Lung (tissue), 13 donors: ENCODE results near the gene KIF3C. TPM values are rescaled to one million over a fixed set of nuclear protein-coding genes. Genes with fewer than 3 reads are reported as not detected.

Experiments used
- ATAC-seq: fragments of 200-7000 bp; cut with Tn5 transposase; one replicate; pipeline ENCODE4 v1.9.1; 2020; ENCODE audit warnings: moderate number of reproducible peaks; ENCODE audit not compliant: insufficient read depth, low FRiP score
- DNase-seq, 3 donors: peaks; one replicate each; pipeline ENCODE4 v3.0.0-alpha.2; 2013 to 2017
- H3K27ac ChIP-seq, 2 donors: one replicate each; pipeline ENCODE4 v1.5.1; 2013; ENCODE audit warnings: mild to moderate bottlenecking in 2 of 2, moderate library complexity in 2 of 2, control low read depth in 1 of 2, inconsistent platforms in 1 of 2, low read depth in 1 of 2, low read length in 1 of 2
- H3K27me3 ChIP-seq, 3 donors: one replicate each; pipeline ENCODE4 v1.5.1; 2013; ENCODE audit warnings: low read length in 2 of 3; ENCODE audit not compliant: control insufficient read depth in 3 of 3, insufficient read depth in 3 of 3
- H3K36me3 ChIP-seq, 4 donors: one replicate each; pipeline ENCODE4 v1.5.1; 2013; ENCODE audit warnings: low read length in 4 of 4, mild to moderate bottlenecking in 1 of 4, moderate library complexity in 1 of 4; ENCODE audit not compliant: control insufficient read depth in 4 of 4, insufficient read depth in 4 of 4
- H3K4me1 ChIP-seq, 5 donors: one replicate each; pipeline ENCODE4 v1.5.1; 2013; ENCODE audit warnings: low read length in 5 of 5, mild to moderate bottlenecking in 2 of 5, moderate library complexity in 1 of 5; ENCODE audit not compliant: control insufficient read depth in 5 of 5, insufficient read depth in 5 of 5
- H3K4me3 ChIP-seq: one replicate; pipeline ENCODE4 v1.5.1; 2013; ENCODE audit warnings: mild to moderate bottlenecking, control low read depth, moderate library complexity
- H3K9ac ChIP-seq, 2 donors: one replicate each; pipeline ENCODE4 v1.5.1; 2013; ENCODE audit warnings: low read length in 2 of 2, control low read depth in 1 of 2; ENCODE audit not compliant: insufficient read depth in 1 of 2
- H3K9me3 ChIP-seq, 4 donors: one replicate each; pipeline ENCODE4 v1.5.1; 2013; ENCODE audit warnings: low read length in 3 of 4, mild to moderate bottlenecking in 1 of 4, moderate library complexity in 1 of 4; ENCODE audit not compliant: control insufficient read depth in 4 of 4, insufficient read depth in 3 of 4
- CTCF ChIP-seq: IDR thresholded peaks from 2 replicates; pipeline ENCODE4 v1.5.1; 2012; ENCODE audit warnings: mild to moderate bottlenecking; ENCODE audit errors: control extremely low read depth, extremely low read depth
- WGBS, 2 donors: extraction: QIAGEN DNeasy Blood & Tissue Kit; methylation state at CpG; one replicate each; pipeline ENCODE4 v1.1.7; 2013; 5-methylcytosine and 5-hydroxymethylcytosine counted together
- polyA plus RNA-seq, 2 donors: library from polyadenylated mRNA; stranded (reverse); fragments of 200-250 nt; gene quantifications; one replicate each; pipeline ENCODE4 v1.2.1, GENCODE V29; 2013
- small RNA-seq: library from RNA; depleted of rRNA; stranded (forward); fragments of <200 nt; gene quantifications from one replicate; pipeline ENCODE3, GENCODE V24; 2014; ENCODE audit warnings: low replicate concordance
- total RNA-seq, 2 donors: library from RNA; depleted of rRNA in 1 of 2; stranded (reverse); fragments of >200 nt in 1 of 2; gene quantifications; one replicate each; pipeline ENCODE4 v1.2.1, GENCODE V29; 2014 to 2021
- donor health status: control.
- donor health status: control.
- donor health status: Bipolar disorder and iron deficiency.
- donor health status: healthy.
- donor health status: DM: yes; HTN: yes; CAD: no.

The KIF3C gene
- total and polyA plus RNA-seq, 4 donors = 1.1 to 6.2 (median 4.2) TPM

- H3K27me3 ChIP-seq = peaks cover 0 to 14% (median 7%) of the 10 kb centered on the region in 3 donors
- ATAC-seq = no peak
- peak overlapping the region in 1 of 2 donors; percentile 82 for H3K9ac ChIP-seq
- DNase-seq = no peak
- 92 to 93% methylated on average over 5 of the region's 5 CpGs for WGBS, 2 donors
- no peak for TF ChIP-seq CTCF
- H3K9me3 ChIP-seq = no peaks in the 10 kb centered on the region
- no peaks in the 10 kb centered on the region for H3K36me3 ChIP-seq
- no peak overlapping the region for H3K4me3 ChIP-seq
- H3K4me1 ChIP-seq = peaks cover 0 to 16% (median 3%) of the 10 kb centered on the region in 5 donors
- peak overlapping the region in 1 of 2 donors; percentile 91 for H3K27ac ChIP-seq
Measured at GRCh38 chr2:25879133-25879730, 103.1 kb downstream of the KIF3C start.

- 2 to 3% methylated on average over 48 to 56 of the region's 56 CpGs for WGBS, 2 donors
- H3K27ac ChIP-seq = peak within 1 kb of the TSS; percentile 91 to 96
Measured at GRCh38 chr2:25878361-25879132, 103.8 kb downstream of the KIF3C start, which contains the start of gene ASXL2. TSS of gene ASXL2 (minus strand) at chr2:25878487. CDS start at chr2:25878222, 265 bp downstream.

GRCh38 chr2:25877431-25878360 lies 104.6 kb downstream of the KIF3C start:
- peak overlapping the region; percentile 83 to 96 for H3K27ac ChIP-seq
- no peak for TF ChIP-seq CTCF
- no peaks in the 10 kb centered on the region for H3K36me3 ChIP-seq
- H3K4me3 ChIP-seq = peak overlapping the region; percentile 82
- H3K27me3 ChIP-seq = peaks cover 0 to 8% (median 7%) of the 10 kb centered on the region in 3 donors
- DNase-seq (peak; percentile 62 to 75 (median 67)), ATAC-seq (peak; percentile 31)
- no peaks in the 10 kb centered on the region for H3K9me3 ChIP-seq
- peaks cover 0 to 16% (median 3%) of the 10 kb centered on the region in 5 donors for H3K4me1 ChIP-seq
- WGBS, 2 donors = 1% methylated on average over 48 to 64 of the region's 64 CpGs
- H3K9ac ChIP-seq = peak overlapping the region; percentile 80 to 95

More at GRCh38 chr2:25878361-25879132, 103.8 kb downstream of the KIF3C start, which contains the start of gene ASXL2:
- Histone ChIP-seq H3K4me1 (peaks cover 0 to 16% (median 3%) of the 10 kb centered on the region in 5 donors), H3K27me3 (peaks cover 0 to 12% (median 7%) of the 10 kb centered on the region in 3 donors), H3K9me3 (no peaks in the 10 kb centered on the region), H3K9ac (peak within 1 kb of the TSS; percentile 82 to 95), H3K4me3 (peak within 1 kb of the TSS; percentile 82), H3K36me3 (no peaks in the 10 kb centered on the region)
- TF ChIP-seq CTCF = no peak
- ATAC-seq = peak; percentile 98
- peak; percentile 95 to 99 (median 97) for DNase-seq

Small RNA genes lying within 50 kb of the gene (small RNA-seq; reads per million reads assigned to genes)
- gene NDUFB4P4 = not detected
- gene UQCRHP2 = not detected

Other genes starting within 250 kb of the KIF3C start
- gene ASXL2, start 104.0 kb downstream of the KIF3C start, total RNA-seq = 10 to 100 TPM; 18.4 to 29.0 TPM
- gene ASXL2, start 104.0 kb downstream of the KIF3C start, polyA plus RNA-seq = 1 to 10 TPM; 2.4 to 6.2 TPM
- 100 to 1,000 TPM in 1 of 2 donors, 10 to 100 TPM in 1; 86.0 to 149 TPM for gene RAB10, start 51.6 kb upstream of the KIF3C start, total RNA-seq
- gene RAB10, start 51.6 kb upstream of the KIF3C start, polyA plus RNA-seq = 10 to 100 TPM; 37.6 to 84.5 TPM
- gene GAREM2, start 190.6 kb upstream of the KIF3C start, total RNA-seq = 1 to 10 TPM; 1.2 to 2.8 TPM
- 1 to 10 TPM in 1 of 2 donors, under 1 TPM in 1; 0.37 to 1.5 TPM for gene GAREM2, start 190.6 kb upstream of the KIF3C start, polyA plus RNA-seq